GM18517 (cell line): ENCODE measurements around the gene EXT2.

Experiments
- ATAC-seq: cut with Tn5 transposase; IDR thresholded peaks from one replicate; pipeline ENCODE4 v1.9.1; 2021; ENCODE audit warnings: mild to moderate bottlenecking, moderate library complexity; ENCODE audit not compliant: unreplicated experiment

The EXT2 gene

DNA sequence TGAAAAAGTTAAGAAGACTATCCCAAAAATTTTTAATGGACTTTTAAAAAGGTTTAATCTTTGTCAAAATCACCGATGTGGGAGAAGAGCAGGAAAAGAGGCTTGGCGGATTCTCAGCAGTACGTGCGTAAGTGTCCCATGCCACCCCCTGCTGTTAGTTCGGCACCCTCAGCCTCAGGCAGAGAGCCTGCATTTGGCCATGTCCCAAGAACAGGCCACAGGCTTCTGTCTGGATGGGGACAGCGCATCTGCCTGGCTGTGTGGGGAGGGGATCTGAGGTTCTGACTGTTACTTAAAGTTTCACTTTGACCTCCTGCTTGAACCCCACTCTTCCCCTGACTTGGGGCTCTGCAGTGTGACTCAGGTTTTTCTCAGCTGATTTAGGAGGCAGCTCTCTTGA, 35.3 kb downstream of the EXT2 start:
- ATAC-seq = no peak

DNA sequence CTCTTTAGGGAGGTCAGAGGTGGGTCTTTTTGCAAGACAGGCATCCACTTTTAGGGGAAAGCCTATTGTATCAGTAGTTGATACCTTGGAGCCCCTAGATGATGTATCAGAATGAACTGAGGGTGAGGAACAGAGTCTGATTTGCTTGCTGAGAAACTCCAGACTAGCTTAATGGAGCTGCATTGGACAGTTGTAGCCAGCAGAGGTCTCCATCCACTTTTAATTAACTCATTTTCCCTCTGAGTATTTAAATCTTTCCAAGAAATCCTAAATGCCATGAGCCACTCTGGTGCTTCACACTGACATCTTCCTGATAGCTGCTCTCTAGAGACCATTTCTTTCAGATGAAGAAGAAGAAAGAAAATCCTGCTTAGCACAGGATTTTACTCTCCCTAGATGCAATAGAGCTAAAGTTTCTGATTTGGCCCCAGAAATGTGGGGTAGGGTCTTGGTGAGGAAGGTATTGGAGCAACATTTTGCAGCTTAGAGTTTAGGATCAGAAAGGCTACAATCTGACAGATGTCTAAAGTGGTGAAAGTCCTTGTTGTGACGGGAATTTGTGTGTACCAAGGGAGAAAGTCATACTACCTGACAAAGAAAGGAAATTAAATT, 38.0 kb downstream of the EXT2 start:
- no peak for ATAC-seq

DNA sequence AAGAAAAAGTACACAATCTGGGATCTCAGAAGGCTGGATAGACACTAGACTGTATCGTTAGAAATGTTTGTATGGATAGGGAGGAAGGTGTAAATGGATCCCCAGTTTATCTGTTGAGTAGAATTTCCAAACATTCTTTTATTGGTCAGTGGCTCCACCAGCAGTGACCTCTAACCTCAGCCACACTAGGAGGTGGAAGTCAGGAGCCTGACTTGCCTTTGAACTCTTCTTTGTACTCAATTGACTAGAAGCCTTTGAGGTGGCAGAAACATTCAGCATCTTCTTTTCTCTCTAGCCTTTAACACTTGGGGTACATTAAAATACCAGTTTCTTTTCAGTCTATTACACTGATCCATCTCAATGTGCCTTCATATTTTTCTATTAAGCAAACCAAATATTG, 39.1 kb downstream of the EXT2 start:
- ATAC-seq = no peak

DNA sequence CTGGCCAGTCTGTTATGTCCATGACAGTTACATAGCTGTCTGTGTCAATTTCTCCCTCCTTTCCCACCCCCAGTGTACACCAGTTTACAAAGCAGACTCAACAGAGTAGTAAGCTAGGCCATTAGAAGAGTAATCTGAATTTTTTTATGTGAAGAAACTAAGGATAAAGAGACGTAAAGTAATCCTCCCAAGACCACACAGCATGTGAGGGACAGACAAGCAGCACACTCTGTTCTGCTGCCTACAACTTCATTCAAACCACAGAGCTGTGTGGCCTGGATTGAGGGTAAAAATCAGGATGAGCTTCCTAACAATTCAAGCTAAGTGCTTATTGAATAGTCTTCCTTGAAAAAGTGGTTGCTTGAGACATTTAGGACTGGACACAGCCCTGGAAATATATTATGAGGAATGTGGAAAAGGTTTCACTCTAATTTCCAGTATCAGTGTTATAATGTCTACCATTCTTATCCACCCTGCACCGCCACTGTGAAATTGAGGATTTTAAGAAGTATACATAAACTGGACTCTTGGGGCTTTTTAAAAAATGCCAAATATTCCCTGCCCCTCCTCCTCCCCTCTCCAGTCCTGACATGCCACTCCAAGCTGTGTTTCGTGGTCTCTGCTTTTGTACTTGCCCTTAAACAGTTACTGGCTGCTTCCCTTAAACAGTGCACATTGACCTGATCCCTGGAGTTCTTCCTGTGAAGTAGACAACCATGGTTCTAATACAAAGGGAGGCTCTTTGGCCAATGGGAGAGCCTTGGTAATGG, 40.9 kb downstream of the EXT2 start:
- no peak for ATAC-seq

- no peak for ATAC-seq
Measured at GRCh38 chr11:44137057-44137456, 41.6 kb downstream of the EXT2 start.

DNA sequence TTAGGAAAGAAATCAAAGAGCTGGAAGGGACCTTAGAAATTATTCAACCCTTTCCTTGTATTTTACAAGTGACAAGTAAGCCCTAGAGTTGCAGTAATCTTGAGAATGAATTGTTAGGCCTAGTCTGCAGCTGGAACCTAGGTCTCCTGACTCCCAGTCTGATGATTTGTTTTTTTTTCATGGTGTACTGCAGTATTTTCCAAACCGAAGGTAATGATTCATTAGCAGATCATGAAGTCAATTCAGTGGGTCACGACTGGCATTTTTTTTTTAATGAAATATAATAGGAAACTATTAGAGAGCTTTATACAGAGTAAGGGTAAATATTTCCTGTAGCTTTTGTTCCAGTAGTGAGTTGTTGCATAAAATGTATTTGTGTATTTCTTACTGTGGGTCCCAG, 42.8 kb downstream of the EXT2 start:
- no peak for ATAC-seq

- ATAC-seq = no peak
Measured at GRCh38 chr11:44138980-44139379, 43.5 kb downstream of the EXT2 start.

GRCh38 chr11:44139565-44140330, 44.3 kb downstream of the EXT2 start:
- no peak for ATAC-seq

- ATAC-seq = no peak
Measured at GRCh38 chr11:44140372-44140771, 44.9 kb downstream of the EXT2 start.

GRCh38 chr11:44140805-44141204, 45.3 kb downstream of the EXT2 start:
- no peak for ATAC-seq

- no peak for ATAC-seq
Measured at GRCh38 chr11:44143987-44144909, 48.8 kb downstream of the EXT2 start.

DNA sequence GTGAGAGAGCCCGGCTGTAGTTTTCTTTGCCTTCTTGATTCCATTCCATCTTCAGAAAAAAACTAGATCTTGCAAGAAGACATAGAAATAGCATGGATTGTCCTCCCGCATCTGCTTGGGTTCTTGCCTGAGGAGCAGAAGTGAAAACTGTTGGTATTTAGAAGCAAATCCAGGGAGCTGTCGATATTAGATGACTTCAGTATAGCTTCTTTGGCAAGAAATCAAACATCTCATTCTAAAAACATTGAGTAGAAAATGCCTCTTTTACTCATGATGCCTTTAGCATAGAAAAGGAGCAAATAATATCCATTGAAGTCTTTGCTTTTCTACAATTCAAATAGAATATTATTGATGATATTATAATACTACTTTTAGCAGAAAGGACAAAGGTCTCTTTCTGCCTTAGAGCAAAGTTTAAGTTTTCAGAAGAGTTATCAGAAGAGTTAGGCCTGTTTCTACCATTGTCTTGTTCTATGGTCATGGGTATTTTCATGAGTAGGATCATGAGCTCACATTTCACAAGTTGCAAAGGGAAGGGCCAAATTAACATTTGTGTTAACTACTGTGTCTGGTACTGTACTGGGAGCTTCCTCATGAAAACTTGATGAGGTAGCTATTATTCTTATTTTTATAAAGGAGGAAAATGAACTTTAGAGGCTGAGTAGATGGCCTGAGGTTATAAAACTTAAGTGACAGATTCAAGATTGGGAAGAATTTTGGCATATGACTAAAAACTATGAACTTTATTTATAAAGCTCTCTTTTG, 49.7 kb downstream of the EXT2 start:
- ATAC-seq = no peak

- no peak for ATAC-seq
Measured at GRCh38 chr11:44146931-44147330, 51.5 kb downstream of the EXT2 start.

GRCh38 chr11:44147751-44148150, 52.3 kb downstream of the EXT2 start:
- ATAC-seq = no peak

DNA sequence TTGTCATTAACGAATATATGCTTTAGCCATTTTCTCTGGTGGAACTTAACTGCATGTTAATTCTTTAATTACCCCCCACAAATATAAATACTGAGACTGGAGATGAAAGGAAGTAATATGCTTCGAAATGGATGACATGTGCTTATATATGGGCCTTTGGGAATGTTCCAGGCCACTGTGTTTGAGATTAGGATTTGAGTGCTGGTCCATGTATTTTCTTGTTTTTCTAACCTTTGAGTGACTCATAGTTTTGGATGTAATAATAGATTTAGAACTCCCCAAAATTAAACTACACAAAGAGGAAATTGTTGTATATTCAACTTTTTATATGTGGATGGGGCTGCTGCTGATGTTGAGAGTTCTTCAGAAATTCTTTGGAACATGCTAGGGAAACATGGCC, 54.2 kb downstream of the EXT2 start:
- no peak for ATAC-seq

GRCh38 chr11:44150401-44150800, 54.9 kb downstream of the EXT2 start:
- ATAC-seq = no peak

- no peak for ATAC-seq
Measured at GRCh38 chr11:44157019-44157418, 61.5 kb downstream of the EXT2 start.

- ATAC-seq = no peak
Measured at GRCh38 chr11:44158384-44158783, 62.9 kb downstream of the EXT2 start.

- no peak for ATAC-seq
Measured at GRCh38 chr11:44159848-44160721, 64.6 kb downstream of the EXT2 start.
